Endothelial cell of umbilical vein (primary cell): ENCODE measurements around the gene CXCL3. TPM values are rescaled to one million over a fixed set of nuclear protein-coding genes. Genes with fewer than 3 reads are reported as not detected.

ENCODE experiments used
- BruUV-seq: library from RNA; stranded (reverse); fragments of 400-500 nt; replicated peaks from 2 replicates; lab custom pipeline; 2021; lab: Mats Ljungman, UMichigan
- CTCF ChIA-PET: fragments of 300-600, 350-600 bp; sonication (Branson Sonifier 250); formaldehyde crosslinking; loops from one replicate; lab custom pipeline; 2021; ENCODE audit warnings: antibody characterized with exemption, inconsistent platforms; lab: Charles Lee
- POLR2A ChIA-PET: fragments of 300-600, 350-600 bp; sonication (Branson Sonifier 250); formaldehyde crosslinking; loops from one replicate; lab custom pipeline; 2021; ENCODE audit warnings: antibody characterized with exemption, inconsistent platforms; lab: Charles Lee
- DNase-seq: peaks from one replicate; pipeline ENCODE4 v3.0.0-alpha.2; 2011; ENCODE audit warnings: low read depth, low spot score
- FAIRE-seq: peaks from 2 replicates; lab custom pipeline; 2011; peaks lifted over from hg19 to GRCh38; lab: Jason Lieb, UNC
- H2AFZ ChIP-seq: 2 replicates; pipeline ENCODE4 v1.6.0; 2012; ENCODE audit warnings: low read depth, low read length, control low read depth, inconsistent platforms
- H3K27ac ChIP-seq: 2 replicates; pipeline ENCODE4 v1.5.1; 2011; ENCODE audit warnings: low read depth, mild to moderate bottlenecking, control low read depth, low read length, moderate library complexity; ENCODE audit not compliant: insufficient read depth
- H3K27me3 ChIP-seq, 2 experiments: 2 replicates each; pipeline versions ENCODE4 v1.6.0 to v1.6.1; 2011; ENCODE audit warnings: low read length in 2 of 2, mixed read lengths in 1 of 2; ENCODE audit not compliant: control insufficient read depth in 2 of 2, insufficient read depth in 2 of 2
- H3K36me3 ChIP-seq, 2 experiments: 2 replicates in 1 of 2; 3 replicates in 1 of 2; pipeline ENCODE4 v1.5.1; 2011; ENCODE audit warnings: low read length in 2 of 2, mild to moderate bottlenecking in 1 of 2, moderate library complexity in 1 of 2; ENCODE audit not compliant: control insufficient read depth in 2 of 2, insufficient read depth in 2 of 2; ENCODE audit errors: extremely low read depth in 1 of 2
- H3K4me1 ChIP-seq: 3 replicates; pipeline ENCODE4 v1.5.1; 2011; ENCODE audit warnings: mild to moderate bottlenecking, low read length; ENCODE audit not compliant: control insufficient read depth, insufficient read depth; ENCODE audit errors: extremely low read depth
- H3K4me2 ChIP-seq: 2 replicates; pipeline ENCODE4 v1.6.1; 2011; ENCODE audit warnings: low read length, control low read depth, mixed read lengths; ENCODE audit not compliant: insufficient read depth
- H3K4me3 ChIP-seq, 3 experiments: fragments of 200-600 bp in 1 of 3; sonication (generic), shearing (Covaris generic) in 1 of 3; replicated peaks in 1 of 3; 2 replicates each; pipeline ENCODE4 v1.5.1; 2011 to 2016; ENCODE audit warnings: control low read depth in 3 of 3, low read length in 3 of 3, mild to moderate bottlenecking in 2 of 3, inconsistent platforms in 1 of 3, low read depth in 1 of 3, moderate library complexity in 1 of 3; ENCODE audit not compliant: insufficient read depth in 1 of 3
- H3K79me2 ChIP-seq: 2 replicates; pipeline ENCODE4 v1.6.0; 2012; ENCODE audit warnings: low read length, inconsistent platforms; ENCODE audit not compliant: control insufficient read depth, insufficient read depth
- H3K9ac ChIP-seq: replicated peaks from 2 replicates; pipeline ENCODE3; 2011; ENCODE audit warnings: low read length, control low read depth; ENCODE audit not compliant: insufficient read depth; ENCODE audit errors: extremely low read depth
- H3K9me1 ChIP-seq: replicated peaks from 3 replicates; pipeline ENCODE4 v1.6.0; 2011; ENCODE audit warnings: mild to moderate bottlenecking, low read length; ENCODE audit not compliant: control insufficient read depth, insufficient read depth; ENCODE audit errors: extremely low read depth
- H3K9me3 ChIP-seq: replicated peaks from 2 replicates; pipeline ENCODE4 v1.5.1; 2012; ENCODE audit warnings: low read length, inconsistent platforms; ENCODE audit not compliant: control insufficient read depth, insufficient read depth
- H4K20me1 ChIP-seq: replicated peaks from 2 replicates; pipeline ENCODE3; 2011; ENCODE audit warnings: mild to moderate bottlenecking, low read length; ENCODE audit not compliant: control insufficient read depth, insufficient read depth; ENCODE audit errors: extremely low read depth
- FOS ChIP-seq: IDR thresholded peaks from 2 replicates; pipeline ENCODE4 v1.6.1; 2011; ENCODE audit warnings: mild to moderate bottlenecking, low read length, moderate library complexity, borderline replicate concordance; ENCODE audit not compliant: insufficient read depth
- MYC ChIP-seq: IDR thresholded peaks from one replicate; pipeline ENCODE4 v1.6.1; 2011; ENCODE audit warnings: mild to moderate bottlenecking, low read depth, low read length
- POLR2AphosphoS5 ChIP-seq: IDR thresholded peaks from 2 replicates; pipeline ENCODE4 v1.6.1; 2012; ENCODE audit warnings: low read depth, mild to moderate bottlenecking, control low read depth, low read length, moderate library complexity; ENCODE audit not compliant: insufficient read depth
- dilution Hi-C: fragments of 300-500 bp; cut with MboI; formaldehyde crosslinking; loops from one replicate; pipeline ENCODE4 v1.15.0; 2019; ENCODE audit warnings: low sequenced_read_pairs; ENCODE audit not compliant: extremely low pct_ligation_motif_present
- intact Hi-C: fragments of 100-400 bp; cut with micrococcal nuclease; formaldehyde crosslinking; loops from one replicate; pipeline ENCODE4 v1.10.0; 2022
- polyA plus RNA-seq, 4 experiments: library from polyadenylated mRNA; depleted of rRNA in 3 of 4; stranded (reverse) in 3 of 4; unstranded in 1 of 4; fragments of >200 nt; gene quantifications; 2 replicates each; pipeline versions ENCODE4 v1.2.1 to v1.2.3, GENCODE V29; 2011 to 2012; ENCODE audit warnings: missing spikeins in 1 of 4
- total RNA-seq: library from RNA; stranded (reverse); gene quantifications from 2 replicates; pipeline ENCODE4 v1.2.3, GENCODE V29; 2021
- TF ChIP-seq, protein P1 (sequence below): IDR thresholded peaks from 2 replicates; pipeline ENCODE4 v1.6.1; 2011; ENCODE audit not compliant: insufficient read depth, insufficient read length

Gene CXCL3
- total and polyA plus RNA-seq, 2 donors (not counting 3 experiments of a cell fraction or from before 2014, with no cell fraction given), result 1.1 to 1.3 TPM

DNA sequence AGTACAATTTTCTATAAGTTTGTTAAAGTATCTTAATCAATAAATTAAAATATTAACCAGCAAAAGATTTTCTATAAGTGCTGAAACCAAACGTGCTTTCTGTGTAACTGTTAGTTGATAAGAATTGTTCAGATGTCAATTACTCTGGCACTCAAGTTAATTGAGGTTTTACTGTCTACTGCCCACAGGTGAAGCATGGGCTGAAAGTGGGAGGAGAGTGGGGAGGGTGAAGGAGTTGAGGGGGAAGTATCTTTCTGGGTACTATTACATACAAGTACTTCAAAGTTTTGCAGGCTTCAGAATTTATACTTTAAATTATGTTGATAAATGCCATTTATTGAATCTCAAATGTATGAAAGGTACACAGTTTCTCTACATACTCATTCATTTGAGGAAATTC is 19.1 kb upstream of the CXCL3 start:
- Histone ChIP-seq H3K9me3 (no peaks in the 10 kb centered on the region), H3K79me2 (no peaks in the 10 kb centered on the region), H4K20me1 (no peaks in the 10 kb centered on the region), H3K4me2 (no peak overlapping the region), H3K4me1 (no peaks in the 10 kb centered on the region), H3K4me3 (no peak overlapping the region), H3K9ac (no peak overlapping the region), H3K36me3 (no peaks in the 10 kb centered on the region), H2AFZ (no peak overlapping the region), H3K27me3 (no peaks in the 10 kb centered on the region), H3K9me1 (no peaks in the 10 kb centered on the region), H3K27ac (no peak overlapping the region)
- POLR2A ChIA-PET, result no interaction called here
- CTCF ChIA-PET, result interaction anchor here (0.6 kb wide), 1 partner anchor 16 kb away, joined by 3 read pairs; no protein-coding TSS in a partner anchor
- no peak for FAIRE-seq
- dilution Hi-C loops, result no loop called here
- DNase-seq, result no peak
- no peak for TF ChIP-seq POLR2AphosphoS5
- TF ChIP-seq MYC, result no peak
- no TSS peak for BruUV-seq
- intact Hi-C loops, result no loop called here

DNA sequence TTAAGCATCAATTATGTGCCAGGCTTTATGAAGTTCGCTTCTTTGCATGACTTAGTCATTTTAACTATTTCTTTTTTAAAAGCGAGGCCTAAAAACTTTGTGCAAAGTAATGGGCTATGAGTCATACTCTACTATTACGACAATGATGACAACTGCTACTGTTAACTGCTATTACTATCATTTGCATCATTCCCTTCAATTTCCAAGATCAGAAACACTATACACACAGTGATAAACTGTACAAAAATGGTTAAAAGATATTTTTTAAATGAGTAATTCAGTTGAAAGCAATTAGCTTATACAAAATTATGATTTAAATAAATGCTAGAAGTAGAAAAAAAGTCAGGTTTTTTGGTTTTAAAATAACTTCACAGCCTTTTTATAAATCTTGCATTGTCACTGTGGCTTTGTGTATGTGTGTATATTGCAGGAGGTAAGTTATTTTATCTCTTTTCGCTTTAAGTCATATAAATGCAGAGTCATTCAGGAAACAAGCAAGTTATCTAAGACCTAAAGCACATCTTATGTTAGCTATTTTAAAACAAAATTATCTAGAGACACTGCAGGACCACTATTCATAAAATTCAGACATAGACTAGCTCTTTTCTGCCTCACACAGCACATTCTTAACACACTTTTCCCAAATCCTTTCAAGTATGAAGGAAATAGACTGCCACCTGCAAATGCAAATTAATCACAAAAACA is 18.5 kb upstream of the CXCL3 start:
- H2AFZ ChIP-seq, result no peak overlapping the region
- no peak overlapping the region for H3K4me2 ChIP-seq
- H3K4me3 ChIP-seq, result no peak overlapping the region
- H3K9ac ChIP-seq, result no peak overlapping the region
- no peaks in the 10 kb centered on the region for H4K20me1 ChIP-seq
- DNase-seq (peak; percentile 20), FAIRE-seq (no peak)
- dilution Hi-C loops, result no loop called here
- H3K36me3 ChIP-seq, result no peaks in the 10 kb centered on the region
- H3K4me1 ChIP-seq, result no peaks in the 10 kb centered on the region
- BruUV-seq, result no TSS peak
- CTCF ChIA-PET, result interaction anchor here (1.0 to 1.7 kb wide), 6 partner anchors 12 to 395 kb away, joined by 3 to 7 read pairs (median 3); partner anchors contain the start of gene CXCL5
- POLR2A ChIA-PET, result no interaction called here
- intact Hi-C loops, result no loop called here
- H3K9me3 ChIP-seq, result no peaks in the 10 kb centered on the region
- H3K27ac ChIP-seq, result no peak overlapping the region
- H3K9me1 ChIP-seq, result no peaks in the 10 kb centered on the region
- TF ChIP-seq FOS, result peak; percentile 68
- TF ChIP-seq, protein P1, sequence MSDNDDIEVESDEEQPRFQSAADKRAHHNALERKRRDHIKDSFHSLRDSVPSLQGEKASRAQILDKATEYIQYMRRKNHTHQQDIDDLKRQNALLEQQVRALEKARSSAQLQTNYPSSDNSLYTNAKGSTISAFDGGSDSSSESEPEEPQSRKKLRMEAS, result no peak
- no peaks in the 10 kb centered on the region for H3K79me2 ChIP-seq
- H3K27me3 ChIP-seq, result no peaks in the 10 kb centered on the region
